Hepatocyte (in vitro differentiated cells): Measurements from ENCODE around the gene SDHB.

ENCODE experiments used
- EZH2 ChIP-seq: fragments of 200-600 bp; sonication (generic); IDR thresholded peaks from 2 replicates; pipeline ENCODE4 v1.6.1; 2016; ENCODE audit warnings: antibody characterized with exemption, mild to moderate bottlenecking, borderline replicate concordance
- TF ChIP-seq, protein P1 (sequence below): fragments of 200-600 bp; sonication (generic); IDR thresholded peaks from 2 replicates; pipeline ENCODE4 v1.5.1; 2016; ENCODE audit warnings: antibody characterized with exemption, mild to moderate bottlenecking; ENCODE audit not compliant: poor library complexity

DNA sequence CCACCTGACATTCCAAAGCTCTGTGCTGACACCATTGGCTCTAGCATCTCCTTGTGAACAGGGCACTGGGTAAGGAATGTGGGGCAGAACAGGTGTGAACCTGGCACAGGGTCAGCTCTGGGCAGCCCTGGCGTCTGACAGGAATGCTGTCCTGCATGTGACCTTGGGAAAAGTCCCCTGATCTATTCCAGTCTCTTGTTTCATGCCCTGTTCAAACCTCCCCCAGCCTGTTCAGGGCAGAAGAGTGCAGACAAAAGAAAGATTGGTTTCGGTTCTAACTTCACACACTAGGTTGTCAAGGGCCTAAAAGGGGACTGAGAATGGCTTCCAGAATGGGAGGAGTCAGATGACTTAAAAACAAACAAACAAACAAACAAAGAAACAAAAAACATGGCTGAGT is 27.6 kb upstream of the SDHB start:
- TF ChIP-seq, protein P1, sequence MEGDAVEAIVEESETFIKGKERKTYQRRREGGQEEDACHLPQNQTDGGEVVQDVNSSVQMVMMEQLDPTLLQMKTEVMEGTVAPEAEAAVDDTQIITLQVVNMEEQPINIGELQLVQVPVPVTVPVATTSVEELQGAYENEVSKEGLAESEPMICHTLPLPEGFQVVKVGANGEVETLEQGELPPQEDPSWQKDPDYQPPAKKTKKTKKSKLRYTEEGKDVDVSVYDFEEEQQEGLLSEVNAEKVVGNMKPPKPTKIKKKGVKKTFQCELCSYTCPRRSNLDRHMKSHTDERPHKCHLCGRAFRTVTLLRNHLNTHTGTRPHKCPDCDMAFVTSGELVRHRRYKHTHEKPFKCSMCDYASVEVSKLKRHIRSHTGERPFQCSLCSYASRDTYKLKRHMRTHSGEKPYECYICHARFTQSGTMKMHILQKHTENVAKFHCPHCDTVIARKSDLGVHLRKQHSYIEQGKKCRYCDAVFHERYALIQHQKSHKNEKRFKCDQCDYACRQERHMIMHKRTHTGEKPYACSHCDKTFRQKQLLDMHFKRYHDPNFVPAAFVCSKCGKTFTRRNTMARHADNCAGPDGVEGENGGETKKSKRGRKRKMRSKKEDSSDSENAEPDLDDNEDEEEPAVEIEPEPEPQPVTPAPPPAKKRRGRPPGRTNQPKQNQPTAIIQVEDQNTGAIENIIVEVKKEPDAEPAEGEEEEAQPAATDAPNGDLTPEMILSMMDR: no peak
- TF ChIP-seq EZH2: no peak
